Thyroid gland (tissue), 4 donors: Measurements from ENCODE around the gene TRPC6. TPM values are rescaled to one million over a fixed set of nuclear protein-coding genes. Genes with fewer than 3 reads are reported as not detected.

ENCODE experiments used
- microRNA-seq: library from miRNA; unstranded; fragments of <30 nt; microRNA quantifications from one replicate; pipeline ENCODE4, GENCODE V29; 2016
- small RNA-seq: library from RNA; depleted of rRNA; stranded (forward); fragments of <200 nt; gene quantifications from one replicate; pipeline ENCODE3, GENCODE V24; 2016
- total RNA-seq, 4 donors: library from RNA; depleted of rRNA; stranded (reverse); fragments of >200 nt; gene quantifications; one replicate each; pipeline ENCODE4 v1.2.3, GENCODE V29; 2016

TRPC6 gene
- total RNA-seq, 4 donors from 2014 or later, result 14.1 to 28.4 (median 19.4) TPM

Small RNAs within 50 kb of the gene (microRNA-seq; reads per million reads assigned to microRNA genes)
- gene MIR3920, result not detected

Small RNAs within 50 kb of the gene (small RNA-seq; reads per million reads assigned to genes)
- gene MIR3920, result not detected
